NCI-H2227 treated with DMSO at 0.1 percent for 48 hours (cell line): ENCODE results near the gene TTLL5.
"Not testable (repeated sequence)": the region's sequence is repeated elsewhere in the genome, so short reads cannot be mapped to it uniquely, and the experiment has no call there.

ENCODE experiments used
- DNase-seq: peaks from one replicate; lab custom pipeline; 2025; lab: John Stamatoyannopoulos, UW

Gene TTLL5

GRCh38 chr14:75913183-75913582, 252.1 kb downstream of the TTLL5 start:
- DNase-seq, result no peak

- no peak for DNase-seq
Measured at GRCh38 chr14:75915045-75915444, 254.0 kb downstream of the TTLL5 start.

- DNase-seq, result peak; percentile 32
Measured at GRCh38 chr14:75917322-75917945, 256.4 kb downstream of the TTLL5 start.

GRCh38 chr14:75917946-75918335, 256.9 kb downstream of the TTLL5 start:
- DNase-seq, result no peak

GRCh38 chr14:75920421-75920820, 259.4 kb downstream of the TTLL5 start:
- DNase-seq, result not testable (repeated sequence)

GRCh38 chr14:75925141-75925840, 264.2 kb downstream of the TTLL5 start:
- not testable (repeated sequence) for DNase-seq

- DNase-seq, result no peak
Measured at GRCh38 chr14:75926431-75927115, 265.5 kb downstream of the TTLL5 start.

GRCh38 chr14:75927564-75928087, 266.6 kb downstream of the TTLL5 start:
- no peak for DNase-seq

GRCh38 chr14:75928690-75929181, 267.7 kb downstream of the TTLL5 start:
- DNase-seq, result no peak

- DNase-seq, result no peak
Measured at GRCh38 chr14:75933712-75934296, 272.8 kb downstream of the TTLL5 start.

- peak; percentile 96 for DNase-seq
Measured at GRCh38 chr14:75934998-75935628, 274.1 kb downstream of the TTLL5 start.

GRCh38 chr14:75939200-75939599, 278.2 kb downstream of the TTLL5 start:
- no peak for DNase-seq

- no peak for DNase-seq
Measured at GRCh38 chr14:75941030-75941429, 280.0 kb downstream of the TTLL5 start.

- no peak for DNase-seq
Measured at GRCh38 chr14:75944607-75945241, 283.7 kb downstream of the TTLL5 start.

- no peak for DNase-seq
Measured at GRCh38 chr14:75946785-75947184, 285.7 kb downstream of the TTLL5 start.

- DNase-seq, result no peak
Measured at GRCh38 chr14:75952489-75952888, 291.4 kb downstream of the TTLL5 start.

GRCh38 chr14:75959031-75959430, 298.0 kb downstream of the TTLL5 start:
- no peak for DNase-seq

- DNase-seq, result no peak
Measured at GRCh38 chr14:75960231-75960630, 299.2 kb downstream of the TTLL5 start.

- DNase-seq, result no peak
Measured at GRCh38 chr14:75961662-75962061, 300.6 kb downstream of the TTLL5 start.

GRCh38 chr14:75967866-75968265, 306.8 kb downstream of the TTLL5 start:
- no peak for DNase-seq

- no peak for DNase-seq
Measured at GRCh38 chr14:75968456-75968855, 307.4 kb downstream of the TTLL5 start.
